GM13977 (cell line): ENCODE results near the gene DLGAP4.

Experiments
- DNase-seq: peaks from one replicate; pipeline ENCODE4 v3.0.0; 2012; ENCODE audit warnings: low spot score
- CTCF ChIP-seq: IDR thresholded peaks from 2 replicates; pipeline ENCODE4 v1.5.1; 2012; ENCODE audit warnings: mild to moderate bottlenecking, control low read depth; ENCODE audit not compliant: insufficient read depth; ENCODE audit errors: extremely low read depth, missing control alignments
- in situ Hi-C: fragments of 300-500 bp; cut with MboI; formaldehyde crosslinking; loops from one replicate; pipeline ENCODE4 v1.12.0; 2022; ENCODE audit warnings: low sequenced_read_pairs, low pct_unique_long_range_greater_than_20kb, mixed read lengths, inconsistent platforms; ENCODE audit not compliant: unreplicated experiment

The DLGAP4 gene

GRCh38 chr20:36432096-36432495, 126.0 kb downstream of the DLGAP4 start:
- in situ Hi-C loops, result loop anchor here (25.0 kb wide), 1 partner anchor 220 kb away; no protein-coding TSS in a partner anchor
- no peak for DNase-seq

GRCh38 chr20:36434383-36434782, 128.2 kb downstream of the DLGAP4 start:
- DNase-seq, result no peak
- in situ Hi-C loops, result loop anchor here (25.0 kb wide), 1 partner anchor 222 kb away; no protein-coding TSS in a partner anchor
- no peak for TF ChIP-seq CTCF

More at GRCh38 chr20:36432096-36432495, 126.0 kb downstream of the DLGAP4 start:
- no peak for TF ChIP-seq CTCF

- in situ Hi-C loops, result loop anchor here (25.0 kb wide), 1 partner anchor 223 kb away; no protein-coding TSS in a partner anchor
- no peak for TF ChIP-seq CTCF
- no peak for DNase-seq
Measured at GRCh38 chr20:36435124-36435523, 129.0 kb downstream of the DLGAP4 start.

GRCh38 chr20:36435592-36436541, 129.7 kb downstream of the DLGAP4 start:
- peak; percentile 84 for DNase-seq
- no peak for TF ChIP-seq CTCF
- in situ Hi-C loops, result loop anchor here (25.0 kb wide), 1 partner anchor 224 kb away; no protein-coding TSS in a partner anchor

- in situ Hi-C loops, result loop anchor here (25.0 kb wide), 1 partner anchor 227 kb away; no protein-coding TSS in a partner anchor
- peak; percentile 98 for TF ChIP-seq CTCF
- DNase-seq, result peak; percentile 83
Measured at GRCh38 chr20:36439040-36439730, 133.0 kb downstream of the DLGAP4 start.

- in situ Hi-C loops, result loop anchor here (25.0 kb wide), 1 partner anchor 227 kb away; no protein-coding TSS in a partner anchor
- no peak for DNase-seq
- no peak for TF ChIP-seq CTCF
Measured at GRCh38 chr20:36439731-36440072, 133.6 kb downstream of the DLGAP4 start.
